ENCODE results near the gene GAGE10.
"Not testable (repeated sequence)": the region's sequence is repeated elsewhere in the genome, so short reads cannot be mapped to it uniquely, and the experiment has no call there.

GAGE10 gene

DNA sequence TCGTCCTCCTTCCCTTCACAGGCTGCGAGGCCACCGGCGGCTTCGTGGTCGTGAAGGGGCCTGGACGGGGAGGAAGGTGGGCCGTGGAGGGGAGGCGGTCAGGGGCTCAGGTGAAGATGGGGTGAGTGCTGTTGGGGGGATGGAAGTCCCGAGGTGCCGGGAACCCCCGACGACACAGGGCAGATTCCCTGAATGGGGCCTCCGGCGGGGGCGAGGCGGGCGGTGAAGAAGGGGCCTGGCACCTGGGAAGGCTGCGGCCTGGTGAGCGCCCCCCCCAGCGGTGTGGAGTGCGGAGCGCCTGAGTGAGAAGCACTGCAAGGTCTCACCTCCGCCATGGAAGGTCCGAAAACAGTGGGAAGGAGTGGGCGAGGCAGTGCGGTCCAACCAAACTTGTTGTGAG is 18.8 kb downstream of the GAGE10 start:
- DNase-seq (ENCODE audit: low read depth in 1 of 2, low spot score in 1 of 2) = not testable (repeated sequence)

DNA sequence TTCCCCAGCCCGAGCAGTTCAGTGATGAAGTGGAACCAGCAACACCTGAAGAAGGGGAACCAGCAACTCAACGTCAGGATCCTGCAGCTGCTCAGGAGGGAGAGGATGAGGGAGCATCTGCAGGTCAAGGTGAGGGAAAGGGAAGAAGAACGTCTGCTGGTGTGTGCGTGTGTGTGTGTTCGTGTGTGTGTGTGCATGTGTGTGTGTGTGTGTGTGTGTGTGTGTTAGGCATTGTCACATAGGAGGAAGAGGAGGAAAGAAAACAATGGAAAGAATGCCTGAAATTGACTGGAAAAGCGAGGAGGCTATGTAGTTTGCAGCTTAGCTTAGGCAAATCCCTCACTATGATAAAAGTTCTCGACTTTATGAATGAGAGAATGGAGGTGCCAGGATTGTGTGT is 20.3 kb downstream of the GAGE10 start:
- not testable (repeated sequence) for DNase-seq (ENCODE audit: low read depth in 1 of 2, low spot score in 1 of 2)

DNA sequence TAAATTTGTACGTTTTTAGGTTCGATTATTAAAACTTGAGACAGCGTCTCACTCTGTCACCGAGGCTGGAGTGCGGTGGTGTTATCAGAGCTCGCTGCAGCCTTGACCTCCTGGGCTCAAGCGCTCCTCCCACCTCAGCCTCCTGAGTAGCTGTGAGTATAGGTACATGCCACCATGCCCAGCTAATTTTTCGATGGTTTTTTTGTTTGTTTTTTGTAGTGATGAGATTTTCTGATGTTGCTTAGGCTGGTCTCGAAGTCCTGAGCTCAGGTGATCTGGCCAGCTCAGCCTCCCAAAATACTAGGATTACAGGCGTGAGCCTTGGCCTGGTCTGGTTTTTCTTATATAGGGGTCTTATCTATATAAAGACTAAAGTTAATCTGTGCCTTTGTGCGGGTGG is 27.0 kb downstream of the GAGE10 start:
- DNase-seq (ENCODE audit: low read depth in 1 of 2, low spot score in 1 of 2) = not testable (repeated sequence)

DNA sequence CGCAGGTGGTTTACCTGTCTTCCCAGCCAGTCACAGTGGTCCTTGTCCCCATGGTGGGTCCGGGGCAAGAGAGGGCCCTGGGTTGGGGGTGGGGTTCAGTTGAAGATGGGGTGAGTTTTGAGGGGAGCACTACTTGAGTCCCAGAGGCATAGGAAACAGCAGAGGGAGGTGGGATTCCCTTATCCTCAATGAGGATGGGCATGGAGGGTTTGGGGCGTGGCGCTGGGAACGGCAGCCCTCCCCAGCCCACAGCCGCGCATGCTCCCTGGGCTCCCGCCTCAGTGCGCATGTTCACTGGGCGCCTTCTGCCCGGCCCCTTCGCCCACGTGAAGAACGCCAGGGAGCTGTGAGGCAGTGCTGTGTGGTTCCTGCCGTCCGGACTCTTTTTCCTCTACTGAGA is 27.8 kb downstream of the GAGE10 start, which contains the start of gene GAGE13:
Gene GAGE13, plus strand, starts transcription at position 301 of the 400 bp plus-strand sequence. CDS start 1,156 bp downstream, outside the sequence.
- not testable (repeated sequence) for DNase-seq (ENCODE audit: low read depth in 1 of 2, low spot score in 1 of 2)

DNA sequence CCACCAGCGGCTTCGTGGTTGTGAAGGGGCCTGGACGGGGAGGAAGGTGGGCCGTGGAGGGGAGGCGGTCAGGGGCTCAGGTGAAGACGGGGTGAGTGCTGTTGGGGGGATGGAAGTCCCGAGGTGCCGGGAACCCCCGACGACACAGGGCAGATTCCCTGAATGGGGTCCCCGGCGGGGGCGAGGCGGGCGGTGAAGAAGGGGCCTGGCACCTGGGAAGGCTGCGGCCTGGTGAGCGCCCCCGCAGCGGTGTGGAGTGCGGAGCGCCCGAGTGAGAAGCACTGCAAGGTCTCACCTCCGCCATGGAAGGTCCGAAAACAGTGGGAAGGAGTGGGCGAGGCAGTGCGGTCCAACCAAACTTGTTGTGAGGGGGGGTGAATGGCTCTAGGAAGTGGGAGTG is 28.4 kb downstream of the GAGE10 start:
- DNase-seq (ENCODE audit: low read depth in 1 of 2, low spot score in 1 of 2) = peak in 1 of 2 donors; percentile 30

DNA sequence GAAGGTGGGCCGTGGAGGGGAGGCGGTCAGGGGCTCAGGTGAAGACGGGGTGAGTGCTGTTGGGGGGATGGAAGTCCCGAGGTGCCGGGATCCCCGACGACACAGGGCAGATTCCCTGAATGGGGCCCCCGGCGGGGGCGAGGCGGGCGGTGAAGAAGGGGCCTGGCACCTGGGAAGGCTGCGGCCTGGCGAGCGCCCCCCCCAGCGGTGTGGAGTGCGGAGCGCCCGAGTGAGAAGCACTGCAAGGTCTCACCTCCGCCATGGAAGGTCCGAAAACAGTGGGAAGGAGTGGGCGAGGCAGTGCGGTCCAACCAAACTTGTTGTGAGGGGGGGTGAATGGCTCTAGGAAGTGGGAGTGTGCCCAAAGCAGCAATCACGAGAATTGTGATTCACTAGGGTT is 38.0 kb downstream of the GAGE10 start:
- DNase-seq (ENCODE audit: low read depth in 1 of 2, low spot score in 1 of 2) = not testable (repeated sequence)

- DNase-seq (ENCODE audit: low read depth in 1 of 2, low spot score in 1 of 2) = not testable (repeated sequence)
Measured at GRCh38 chrX:49344496-49345175, 41.2 kb downstream of the GAGE10 start.

- DNase-seq (ENCODE audit: low read depth in 1 of 2, low spot score in 1 of 2) = not testable (repeated sequence)
Measured at GRCh38 chrX:49345402-49345801, 42.0 kb downstream of the GAGE10 start.

DNA sequence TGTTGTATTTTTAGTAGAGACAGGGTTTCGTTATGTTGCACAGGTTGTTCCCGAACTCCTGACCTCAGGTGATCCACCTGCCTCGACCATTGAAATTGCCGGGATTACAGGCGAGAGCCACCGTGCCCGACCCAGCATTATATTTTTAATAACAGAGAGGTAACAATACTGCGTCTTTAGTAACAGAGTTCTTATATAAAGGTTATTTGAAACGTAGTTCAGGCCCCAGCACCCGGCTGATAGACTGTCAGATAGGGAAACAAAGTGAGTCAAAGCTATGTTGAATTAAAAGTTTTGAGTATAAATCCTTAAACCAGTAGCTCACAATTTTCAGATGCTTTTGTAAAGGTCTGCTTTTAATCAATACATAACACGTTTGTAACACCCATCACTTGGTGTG is 42.7 kb downstream of the GAGE10 start:
- DNase-seq (ENCODE audit: low read depth in 1 of 2, low spot score in 1 of 2) = not testable (repeated sequence)
